Measurements from ENCODE around the gene PXYLP1.

Gene PXYLP1

DNA sequence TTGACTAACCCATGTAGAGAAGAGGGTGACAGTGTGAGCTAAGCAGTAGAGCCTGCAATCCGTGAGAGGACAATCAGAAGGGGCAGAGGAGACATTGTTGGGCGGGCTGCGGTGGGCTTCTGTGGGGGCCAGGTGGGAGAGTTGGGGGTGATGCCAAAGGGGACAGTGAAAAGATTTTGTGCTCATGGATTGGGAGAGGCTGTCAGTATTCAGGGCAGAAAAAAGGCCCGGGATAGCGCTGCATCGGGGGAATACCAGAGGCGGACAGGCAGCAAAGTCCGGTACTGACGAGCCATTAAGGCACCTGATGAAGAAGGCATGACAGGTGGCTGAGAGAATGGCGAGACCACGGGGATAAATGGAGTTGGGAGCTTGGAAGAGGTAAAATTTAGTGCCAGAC, 1.3 kb upstream of the PXYLP1 start:
- no peak for DNase-seq

DNA sequence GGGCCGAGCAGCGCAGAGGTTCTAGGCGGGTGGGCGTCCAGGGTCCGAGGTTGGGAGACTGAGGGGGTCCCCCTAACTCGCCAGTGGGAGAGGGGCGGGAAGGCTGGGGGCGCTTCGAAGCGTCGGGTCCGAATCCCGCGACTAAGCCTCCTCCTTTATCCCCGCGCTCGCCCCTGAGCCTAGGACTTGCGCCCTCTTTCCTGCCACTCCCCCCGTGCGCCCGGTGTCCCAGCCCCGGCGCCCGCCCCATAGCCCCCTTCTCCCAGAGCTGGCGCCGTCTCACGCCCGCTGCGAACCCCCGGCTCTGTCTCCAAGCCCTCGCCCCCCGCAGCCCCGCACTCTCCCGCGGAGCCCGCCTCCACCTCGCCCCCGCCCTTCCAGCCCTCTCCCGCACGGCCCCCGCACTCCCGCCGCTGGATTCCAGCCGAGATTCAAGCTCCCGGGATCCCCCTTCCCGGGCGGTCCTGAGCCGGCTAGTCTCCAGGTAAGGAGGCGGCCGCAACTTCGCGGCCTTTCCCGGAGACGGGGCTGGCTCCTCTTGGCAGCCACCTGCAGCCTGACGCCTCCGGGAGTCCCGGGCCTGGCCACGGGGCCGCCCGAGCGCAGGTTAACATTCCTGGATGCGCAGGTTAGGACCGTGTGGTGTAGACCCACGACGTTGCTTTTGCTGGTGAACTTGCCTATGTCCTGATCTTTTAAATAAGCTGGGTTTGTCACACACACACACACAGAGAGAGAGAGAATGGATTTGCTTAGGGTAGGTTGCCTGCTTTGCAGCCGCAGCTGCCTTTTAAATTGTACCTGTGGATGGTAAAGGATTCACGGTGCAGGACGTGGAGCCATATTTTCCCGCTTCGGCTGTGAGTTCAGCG, 563 bp downstream of the PXYLP1 start:
- no peak for DNase-seq

DNA sequence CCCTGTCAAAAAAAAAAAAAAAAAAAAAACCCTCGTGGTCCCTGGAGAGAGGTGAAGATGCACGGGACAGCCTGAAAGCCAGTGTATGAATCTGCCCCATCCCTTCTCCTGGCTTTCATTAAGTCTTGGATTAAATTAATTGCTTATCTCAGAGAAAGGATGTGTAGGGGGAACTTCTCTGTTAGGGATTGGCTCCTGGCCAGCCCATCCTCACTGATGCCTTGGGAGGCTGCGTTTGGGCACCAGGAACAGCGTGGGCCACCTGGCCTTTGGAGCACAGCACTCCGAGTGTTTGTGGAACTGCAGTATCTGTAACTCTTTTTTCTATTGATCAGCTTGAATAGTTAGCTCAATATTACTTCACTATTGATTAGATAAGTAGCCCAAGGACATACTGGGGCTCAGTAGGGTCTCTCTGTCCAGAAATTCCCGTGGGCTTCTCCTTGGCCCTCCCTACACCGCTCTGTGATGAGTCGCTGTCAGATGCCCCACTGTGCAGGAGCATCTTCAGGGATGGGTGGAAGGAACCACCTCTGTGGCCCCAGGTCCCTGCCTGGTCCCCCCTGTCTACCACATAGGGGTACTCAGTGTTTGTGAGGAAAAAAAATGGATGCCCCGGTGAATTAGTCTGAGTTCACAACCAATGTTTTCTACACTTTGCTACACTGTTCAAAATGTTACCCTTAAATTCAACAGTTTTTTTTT, 2.0 kb downstream of the PXYLP1 start:
- no peak for DNase-seq

DNA sequence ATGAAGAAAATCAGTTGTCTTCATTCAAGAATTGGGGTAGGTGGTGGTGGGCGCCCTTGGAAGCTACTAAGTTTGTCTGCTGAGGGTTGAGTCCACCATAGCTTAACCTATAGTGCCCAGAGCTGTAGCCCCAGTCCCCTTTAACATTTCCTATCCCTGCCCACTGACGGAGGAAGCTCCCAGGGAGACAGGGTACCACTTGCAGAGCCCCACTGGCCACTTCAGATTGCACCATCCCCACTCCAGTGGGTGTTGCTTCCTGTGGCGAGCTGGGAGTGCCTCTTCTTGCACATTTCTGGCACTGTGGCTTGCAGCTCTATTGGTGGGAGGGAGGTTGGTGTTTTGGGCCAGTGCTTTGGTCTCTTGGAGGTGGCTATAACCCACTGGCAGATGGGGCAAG, 2.7 kb downstream of the PXYLP1 start:
- no peak for DNase-seq

DNA sequence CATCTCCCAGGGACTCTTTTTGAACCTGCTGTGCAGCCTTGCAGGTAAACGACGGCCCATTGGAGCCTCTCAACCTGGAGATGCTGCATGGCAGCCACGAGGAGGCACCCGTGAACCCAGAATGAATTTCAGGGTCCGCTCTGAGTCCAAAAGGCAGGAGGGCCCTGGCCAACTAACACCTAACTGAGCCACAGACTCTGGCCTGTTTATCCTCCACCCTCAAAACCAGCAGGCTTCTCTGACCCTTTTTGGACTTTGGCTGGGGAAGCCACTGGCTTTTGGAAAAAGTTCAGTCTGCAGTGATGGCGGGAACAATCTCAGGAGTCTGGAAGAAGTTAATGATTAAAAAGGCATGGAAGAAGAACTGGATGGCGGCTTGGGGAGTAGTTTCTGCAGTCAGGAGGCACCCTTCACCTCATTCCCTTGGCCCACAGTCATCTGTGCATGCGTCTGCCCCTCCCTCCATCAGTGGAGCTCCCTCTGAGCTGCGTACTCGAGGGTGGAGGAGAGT, 4.1 kb downstream of the PXYLP1 start:
- DNase-seq: no peak

DNA sequence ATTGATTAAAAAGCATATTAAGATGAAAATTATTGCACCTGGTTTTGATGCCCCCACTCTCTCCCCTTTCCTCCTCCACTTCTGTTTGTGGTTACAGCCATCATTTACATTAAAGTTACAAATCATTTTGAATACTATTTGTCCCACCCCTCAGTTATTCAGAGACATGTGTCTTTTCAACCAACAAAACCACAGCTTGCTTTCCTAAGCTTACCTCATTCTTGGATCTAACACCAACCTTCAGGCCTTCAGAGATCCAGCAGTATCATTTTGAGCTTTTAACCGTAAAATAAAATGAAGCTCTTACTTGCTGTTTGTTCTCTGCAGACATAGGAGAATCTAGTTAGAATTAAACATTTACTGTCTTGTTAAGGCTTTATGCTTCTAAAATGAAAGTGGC, 4.7 kb downstream of the PXYLP1 start:
- no peak for DNase-seq

DNA sequence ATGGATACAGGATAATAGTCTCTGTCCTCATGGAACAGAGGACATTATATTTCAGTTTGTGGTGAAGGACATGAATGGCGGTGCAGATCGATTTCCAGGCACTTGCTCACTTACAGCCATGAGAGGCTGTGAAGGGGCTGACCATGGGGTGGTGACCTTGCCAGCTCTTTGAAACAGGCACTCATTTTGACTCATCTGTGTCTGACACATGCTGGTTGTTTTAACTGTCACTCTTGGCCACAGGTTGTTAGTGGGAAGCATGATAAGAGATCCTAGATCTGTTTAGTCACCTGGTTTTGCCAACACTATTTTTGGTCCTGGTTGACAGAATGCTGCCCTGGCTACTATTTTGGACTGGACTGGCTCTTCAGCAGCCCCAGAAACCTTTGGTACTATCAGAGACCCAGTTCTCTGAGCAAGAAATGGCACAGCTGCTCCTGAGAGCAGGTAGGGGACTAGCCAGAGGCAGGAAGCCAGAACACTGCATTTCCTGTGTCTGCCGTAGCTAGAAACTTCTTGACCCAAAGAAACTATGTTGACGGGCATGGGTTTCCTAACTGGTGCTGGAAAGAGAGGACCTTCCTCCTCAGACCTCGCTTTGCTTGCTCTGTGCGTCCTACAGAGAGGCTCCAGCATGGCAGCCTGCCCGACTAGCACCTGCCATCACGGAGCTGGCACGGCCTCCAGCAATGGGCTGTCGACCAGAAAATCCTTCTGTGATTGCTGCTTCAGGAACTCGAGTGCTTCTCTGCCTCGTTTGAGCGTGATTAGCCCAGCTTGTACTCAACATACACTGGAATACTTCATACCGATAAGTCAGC, 6.3 kb downstream of the PXYLP1 start:
- DNase-seq: no peak

DNA sequence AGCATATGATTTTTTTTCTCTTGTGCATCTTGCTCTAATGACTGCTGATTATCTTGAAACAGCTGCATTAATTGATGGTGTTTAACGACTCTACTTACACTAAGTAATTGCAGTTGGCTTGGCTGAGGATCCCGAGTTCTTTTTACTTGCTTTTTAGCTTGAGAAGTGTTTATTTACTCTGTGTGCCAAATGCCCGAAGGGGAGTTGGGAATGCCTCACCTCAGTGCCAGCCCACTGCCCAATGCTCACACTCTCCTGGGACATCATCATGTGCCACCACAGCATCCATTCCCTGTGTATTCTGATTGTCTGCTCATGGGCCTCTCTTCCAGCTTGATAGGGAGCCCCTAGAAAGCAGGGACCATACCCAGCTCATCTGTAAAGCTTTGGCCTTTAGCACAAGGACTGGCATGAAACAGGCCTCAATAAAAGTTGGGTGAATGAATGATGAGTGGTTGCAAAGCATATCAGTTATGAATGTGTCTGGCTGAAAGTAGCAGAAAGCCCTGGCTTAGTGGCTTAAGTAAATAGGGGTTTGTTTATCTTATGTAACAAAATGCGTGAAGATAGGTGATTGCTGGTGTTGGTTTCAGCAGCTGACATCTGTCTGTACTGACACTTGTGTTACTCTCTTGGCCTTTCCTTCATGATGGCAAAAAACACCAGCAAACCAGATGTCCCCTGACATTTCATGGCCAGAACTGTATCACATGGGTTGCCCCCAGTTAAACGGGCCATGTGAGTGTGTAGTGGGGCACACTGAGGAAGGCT, 8.1 kb downstream of the PXYLP1 start:
- DNase-seq: no peak

DNA sequence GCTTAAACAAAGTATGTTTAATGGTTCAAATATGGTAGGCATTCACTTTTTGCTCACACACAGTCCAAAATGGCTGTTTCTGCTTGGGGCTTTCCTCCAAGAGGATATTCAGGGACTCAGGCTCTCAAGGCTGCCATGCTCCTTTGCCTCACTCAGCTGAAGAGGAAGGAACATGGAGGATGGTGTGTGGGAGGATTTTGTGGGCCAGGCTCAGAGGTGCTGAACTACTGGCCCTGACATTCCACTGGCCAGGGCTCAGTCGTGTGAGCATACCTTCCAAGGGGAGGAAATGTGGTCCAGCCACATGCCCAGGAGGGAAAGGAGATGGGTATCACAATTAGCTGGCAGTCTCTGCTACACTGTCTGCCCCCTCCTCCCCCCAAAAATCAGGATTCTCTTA, 8.7 kb downstream of the PXYLP1 start:
- no peak for DNase-seq

DNA sequence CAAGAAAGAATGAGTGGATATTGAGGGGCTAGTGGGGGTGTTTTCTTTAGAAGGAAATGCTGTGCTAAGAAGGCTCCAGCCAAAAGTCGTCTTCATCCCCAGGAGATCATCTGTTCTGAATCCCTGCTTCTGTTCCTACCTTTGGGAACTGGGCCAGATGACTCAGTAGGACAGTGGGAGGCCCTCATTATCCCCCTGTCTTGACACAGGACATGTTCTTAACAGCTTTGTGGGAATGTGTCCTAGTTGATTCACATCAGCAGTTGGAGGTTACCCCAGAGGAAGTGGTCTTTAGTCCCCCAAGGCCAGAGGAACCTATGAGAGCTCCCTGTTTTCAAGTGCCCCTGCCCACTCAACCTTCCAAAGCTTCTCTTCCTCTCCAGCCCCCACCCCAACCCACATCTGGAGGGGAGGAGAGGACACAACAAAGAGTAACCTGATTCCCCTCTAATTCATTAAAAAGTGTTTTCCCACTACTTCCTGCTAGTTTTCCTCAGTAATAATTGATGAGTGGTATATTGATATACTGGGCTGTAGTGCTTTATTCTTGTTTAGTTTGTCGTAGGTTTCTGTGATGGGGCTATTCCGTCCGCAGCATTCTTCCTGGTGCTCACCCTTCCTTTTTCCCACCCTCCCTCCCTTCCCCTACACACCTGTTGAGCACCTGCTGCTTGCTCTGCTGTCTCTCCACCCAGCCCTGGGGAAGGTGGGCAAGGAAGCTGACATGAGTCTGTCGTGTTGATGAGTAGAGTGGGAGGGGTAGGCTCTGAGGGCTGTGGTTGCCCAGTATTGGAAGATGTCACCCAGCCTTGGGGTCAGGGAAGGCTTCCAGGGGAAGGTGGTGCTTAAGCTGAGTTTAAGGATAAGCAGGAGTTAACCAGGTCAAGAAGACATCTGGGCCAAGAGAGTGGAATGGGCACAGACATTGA, 9.3 kb downstream of the PXYLP1 start:
- DNase-seq: no peak

DNA sequence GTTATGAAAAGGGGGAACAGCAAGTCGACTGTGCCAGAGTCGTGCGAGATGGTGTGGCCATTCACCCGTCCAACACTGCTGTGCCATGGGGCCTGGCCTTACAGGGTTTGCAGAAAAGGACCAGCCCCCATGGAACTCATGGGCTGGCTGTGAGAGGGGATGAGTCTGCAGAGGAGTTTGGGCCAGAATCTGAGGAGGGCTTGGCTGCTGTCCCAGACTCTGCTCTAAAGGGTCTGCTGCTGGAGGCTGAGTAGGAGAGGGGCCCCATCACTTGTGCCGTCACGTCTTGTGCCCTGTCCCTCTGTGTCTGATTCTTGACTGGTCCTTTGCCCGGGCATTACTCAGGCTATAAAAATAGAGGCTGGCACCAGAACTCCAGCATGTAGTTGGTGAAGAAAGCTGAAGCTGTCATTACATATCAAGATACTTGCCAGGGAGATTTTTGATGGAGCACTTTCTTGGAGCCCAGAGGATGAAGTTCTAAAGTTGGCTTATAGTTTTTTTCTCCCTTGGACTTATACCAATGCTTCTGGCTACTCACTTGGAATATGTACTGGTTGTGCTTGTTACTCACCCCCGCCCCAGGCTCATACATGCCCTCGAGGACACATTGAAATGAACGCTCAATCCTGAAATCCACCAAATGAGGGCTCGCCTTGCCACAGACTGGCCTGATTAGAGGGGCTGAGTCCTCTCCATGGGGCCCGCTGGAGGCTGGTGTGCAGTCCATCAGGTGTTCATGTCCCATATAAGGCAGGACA, 10.2 kb downstream of the PXYLP1 start:
- no peak for DNase-seq

DNA sequence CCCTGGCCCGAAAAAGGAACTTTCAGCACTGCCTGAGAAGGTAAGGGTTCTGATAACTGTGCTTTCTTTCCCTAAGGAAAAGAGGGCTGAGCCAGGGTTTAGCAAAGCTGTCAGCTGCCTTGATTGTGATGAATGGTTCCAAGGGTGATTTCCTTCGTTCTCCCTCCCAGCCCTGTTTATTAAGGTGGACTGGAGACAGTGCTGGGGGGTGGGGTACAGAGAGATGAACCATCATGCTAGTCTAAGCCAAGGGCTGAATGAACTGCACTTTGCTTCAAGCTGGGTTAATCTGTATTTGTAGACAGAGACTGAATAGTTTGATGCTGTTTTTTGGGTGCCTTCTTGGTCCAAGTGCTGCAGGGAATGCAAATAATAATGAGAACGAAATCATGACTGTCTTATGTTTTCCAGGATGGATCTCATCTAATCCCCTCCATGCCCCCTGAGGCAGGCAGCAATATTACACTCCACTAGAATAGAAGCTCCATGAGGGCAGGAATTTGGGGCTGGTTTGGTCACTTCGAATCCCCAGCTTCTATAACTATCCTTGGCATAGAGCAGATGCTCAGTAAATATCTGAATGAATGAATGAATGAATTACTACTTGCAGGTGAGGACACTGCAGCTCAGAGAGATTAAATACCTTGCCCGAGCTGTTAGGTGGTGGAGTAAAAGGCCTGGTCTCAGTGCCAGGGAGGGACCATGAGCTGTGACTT, 10.9 kb downstream of the PXYLP1 start:
- no peak for DNase-seq

DNA sequence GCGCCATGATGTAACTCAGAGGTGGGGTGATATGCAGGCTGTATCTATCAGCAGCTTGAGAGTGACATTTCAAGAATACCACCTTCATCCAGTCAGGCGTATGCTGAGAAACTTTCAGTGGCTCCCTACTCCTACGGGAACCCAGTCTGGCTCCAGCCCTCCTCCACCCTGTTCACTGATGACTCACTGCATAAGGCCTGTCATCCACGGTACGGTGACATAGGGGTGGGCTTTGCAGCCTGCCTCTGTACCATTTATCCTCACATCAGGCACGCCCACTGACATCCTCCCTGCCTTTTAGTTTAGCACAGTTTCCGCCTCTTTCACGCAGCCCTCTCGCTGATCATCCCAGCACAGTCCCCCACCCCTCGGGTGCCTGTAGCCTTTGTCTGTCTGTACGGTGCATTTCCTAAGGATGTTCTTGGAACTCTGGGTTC, 11.7 kb downstream of the PXYLP1 start:
- peak; percentile 35 for DNase-seq

DNA sequence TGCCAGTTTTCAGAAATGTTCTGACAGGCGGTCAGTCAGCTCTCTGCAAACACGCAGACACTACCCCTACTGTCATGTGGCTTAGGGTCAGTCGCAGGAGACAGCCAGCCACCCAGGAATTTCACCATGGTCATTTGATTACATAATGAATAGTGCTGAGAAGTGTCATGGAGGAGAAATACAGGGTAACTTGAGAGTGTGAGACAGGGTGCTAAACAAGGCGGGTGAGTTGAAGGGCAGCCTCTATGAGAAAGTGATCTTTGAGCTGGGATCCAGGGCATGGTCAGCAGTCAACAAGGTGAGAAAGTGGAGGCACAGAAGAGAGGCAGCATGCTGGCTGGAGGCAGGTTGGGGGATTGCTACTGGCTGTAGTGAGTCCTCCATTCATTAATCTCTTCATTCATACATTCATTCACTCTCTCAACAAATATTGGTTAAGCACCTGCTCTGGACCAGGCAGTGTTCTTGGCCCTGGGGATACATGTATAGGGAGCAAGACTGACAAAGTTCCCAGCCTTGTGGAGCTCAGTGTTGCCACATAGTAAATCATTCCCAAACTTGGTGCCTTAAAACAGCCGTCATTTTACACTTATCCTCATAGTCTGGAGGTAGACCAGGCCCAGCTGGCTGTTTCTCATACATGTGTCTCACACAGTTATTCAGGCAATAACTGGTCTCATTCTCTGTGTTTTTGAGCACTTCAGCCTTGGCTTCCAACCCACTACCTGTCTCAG, 14.8 kb downstream of the PXYLP1 start:
- DNase-seq: no peak

DNA sequence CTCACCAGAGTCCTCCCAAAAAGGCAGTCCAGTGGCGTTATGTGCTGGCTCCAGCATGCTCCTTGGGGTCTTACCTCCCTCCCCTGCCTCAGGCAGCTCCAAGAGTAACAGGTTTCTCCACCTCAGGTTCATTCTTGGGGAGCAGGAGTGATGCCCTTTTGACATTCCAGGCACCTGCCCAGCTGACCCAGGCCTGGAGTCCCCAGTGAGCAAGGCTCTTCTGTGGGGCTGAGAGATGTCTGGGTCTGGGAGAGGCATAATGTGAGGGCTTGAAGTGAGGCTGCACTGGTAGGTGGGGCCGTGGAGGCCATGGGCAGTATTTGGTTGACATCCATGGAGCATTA, 15.3 kb downstream of the PXYLP1 start:
- DNase-seq: no peak

DNA sequence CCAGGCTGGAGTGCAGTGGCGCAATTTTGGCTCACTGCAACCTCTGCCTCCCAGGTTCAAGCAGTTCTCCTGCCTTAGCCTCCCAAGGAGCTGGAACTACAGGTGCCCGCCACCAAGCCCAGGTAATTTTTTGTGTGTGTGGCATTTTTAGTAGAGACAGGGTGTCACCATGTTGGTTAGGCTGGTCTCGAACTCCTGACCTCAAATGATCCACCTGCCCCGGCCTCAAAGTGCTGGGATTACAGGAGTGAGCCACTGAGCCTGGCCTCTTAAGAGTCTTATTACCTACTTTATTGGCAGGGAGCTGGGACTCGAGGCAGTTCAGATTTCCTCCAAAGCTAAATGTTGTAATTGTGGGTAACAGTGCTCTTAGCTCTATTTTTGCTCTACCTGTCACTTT, 16.4 kb downstream of the PXYLP1 start:
- DNase-seq: no peak

DNA sequence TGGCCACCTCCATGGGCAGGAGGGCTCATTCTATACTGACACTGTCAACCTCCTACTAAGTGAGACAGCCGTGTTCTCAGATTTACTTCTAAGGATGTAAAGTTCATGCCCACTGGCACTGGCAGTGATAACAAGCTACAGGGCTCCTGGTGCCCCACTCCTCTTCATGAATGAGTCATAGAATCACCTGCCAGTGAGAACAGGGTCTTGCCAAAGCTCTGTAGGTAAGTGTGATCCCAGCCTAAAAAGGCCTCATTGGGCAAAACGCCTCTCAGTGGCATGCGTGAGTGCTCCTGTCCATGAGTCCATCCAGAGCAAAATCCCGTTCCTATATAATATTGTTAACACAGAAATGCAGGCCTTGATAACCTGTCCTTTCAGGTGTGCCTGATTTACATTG, 17.4 kb downstream of the PXYLP1 start:
- DNase-seq: no peak

DNA sequence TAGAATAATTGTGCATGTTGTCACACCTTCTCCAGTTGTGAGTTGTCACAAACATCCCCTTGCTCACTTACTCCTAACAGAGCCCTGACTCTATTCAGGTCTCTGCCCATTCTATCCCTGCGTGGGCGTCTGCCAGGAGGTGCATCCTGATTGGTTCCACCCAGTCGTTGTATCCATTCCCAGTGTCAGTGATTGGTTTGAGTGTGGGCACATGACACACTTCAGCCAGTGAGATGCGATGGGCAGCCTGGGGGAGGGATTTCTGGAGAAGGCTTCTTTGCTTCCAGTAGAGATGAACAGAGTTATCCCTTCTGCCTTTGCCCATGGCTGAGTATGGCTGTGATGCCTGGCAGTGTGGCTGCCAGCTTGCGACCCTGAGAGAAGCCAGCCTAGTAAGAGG, 18.7 kb downstream of the PXYLP1 start:
- DNase-seq: no peak

DNA sequence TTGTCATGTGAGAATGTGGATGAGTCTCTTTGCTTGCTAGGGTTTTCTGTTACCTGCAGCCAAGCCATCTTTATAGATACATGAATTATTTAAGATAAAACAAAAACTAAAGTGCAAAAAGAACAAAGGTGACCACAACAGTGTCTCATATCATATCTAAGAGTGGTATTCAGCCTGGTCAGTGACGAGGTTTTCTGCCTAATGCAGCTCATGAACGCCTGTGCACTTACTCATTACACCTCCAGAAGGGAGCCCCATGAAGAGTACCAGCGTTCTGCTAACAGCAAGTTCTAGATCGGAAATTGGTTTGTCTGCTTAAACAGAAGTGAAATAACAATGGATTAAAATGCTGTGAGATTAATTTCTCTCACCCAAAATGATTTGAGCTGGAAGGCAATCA, 19.2 kb downstream of the PXYLP1 start:
- no peak for DNase-seq

All from effector CD4-positive, alpha-beta T cell (primary cell).